Islet precursor cell (in vitro differentiated cells): Measurements from ENCODE around the gene RNF4.
"Not testable (repeated sequence)": the region's sequence is repeated elsewhere in the genome, so short reads cannot be mapped to it uniquely, and the experiment has no call there.

Source experiments
- DNase-seq: peaks from one replicate; pipeline ENCODE4 v3.0.0-alpha.2; 2018

RNF4 gene

DNA sequence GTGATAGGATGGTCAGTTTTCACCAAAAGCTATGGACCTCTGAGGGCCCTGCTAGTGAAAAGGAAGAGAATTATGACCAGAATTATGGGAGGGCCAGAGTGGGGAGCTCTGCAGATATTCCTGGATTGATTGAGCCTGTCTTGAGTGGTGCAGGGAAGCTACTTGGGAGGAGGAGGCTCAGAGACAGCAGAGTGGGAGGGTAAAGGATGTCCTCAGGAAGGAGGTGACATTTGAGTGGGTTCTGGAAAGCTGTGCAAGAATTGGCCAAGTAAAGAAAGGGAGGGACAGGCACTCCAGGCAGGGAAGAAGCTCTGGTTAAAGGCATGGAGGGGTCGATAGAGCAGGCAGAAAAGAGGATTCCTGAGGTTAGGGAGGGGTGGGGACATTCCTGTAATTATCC lies 24.1 kb downstream of the RNF4 start:
- no peak for DNase-seq

DNA sequence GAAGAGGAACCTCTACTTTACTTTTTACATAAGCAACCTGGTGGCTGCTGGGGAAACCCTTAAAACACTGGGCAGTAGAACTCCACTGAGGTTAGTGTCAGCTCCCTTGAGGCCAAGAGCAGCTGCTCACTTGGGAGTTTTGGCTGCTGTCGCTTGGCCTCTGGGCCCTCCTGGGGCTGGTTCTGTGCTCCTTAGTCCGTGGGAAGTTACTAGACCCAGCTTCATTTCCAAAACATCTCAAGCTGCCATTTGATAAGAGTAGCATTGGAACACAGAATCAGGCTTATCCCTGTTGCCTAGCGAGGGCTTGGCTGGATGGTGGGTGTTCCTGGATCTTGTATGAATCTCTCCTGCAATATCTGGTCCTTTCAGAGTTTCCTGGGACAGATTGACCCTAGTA lies 26.1 kb downstream of the RNF4 start:
- no peak for DNase-seq

DNA sequence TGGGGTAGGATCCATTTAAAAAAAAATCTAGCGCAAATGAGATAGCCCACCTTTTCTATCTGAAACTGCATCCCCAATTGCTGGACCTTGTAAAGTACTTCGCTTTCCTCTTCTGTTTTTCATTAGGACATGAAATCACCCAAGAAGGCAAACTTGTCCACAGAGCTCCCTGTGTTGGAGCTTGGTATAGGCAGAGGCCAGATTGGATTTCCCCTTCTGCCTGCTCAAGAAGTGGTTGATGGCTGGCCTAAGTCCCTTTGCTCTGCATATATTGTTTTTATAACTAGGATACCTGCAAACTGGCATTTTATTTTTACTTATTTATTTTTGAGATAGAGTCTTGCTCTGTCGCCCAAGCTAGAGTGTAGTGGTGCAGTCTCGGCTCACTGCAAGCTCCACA lies 28.4 kb downstream of the RNF4 start:
- DNase-seq, result no peak

DNA sequence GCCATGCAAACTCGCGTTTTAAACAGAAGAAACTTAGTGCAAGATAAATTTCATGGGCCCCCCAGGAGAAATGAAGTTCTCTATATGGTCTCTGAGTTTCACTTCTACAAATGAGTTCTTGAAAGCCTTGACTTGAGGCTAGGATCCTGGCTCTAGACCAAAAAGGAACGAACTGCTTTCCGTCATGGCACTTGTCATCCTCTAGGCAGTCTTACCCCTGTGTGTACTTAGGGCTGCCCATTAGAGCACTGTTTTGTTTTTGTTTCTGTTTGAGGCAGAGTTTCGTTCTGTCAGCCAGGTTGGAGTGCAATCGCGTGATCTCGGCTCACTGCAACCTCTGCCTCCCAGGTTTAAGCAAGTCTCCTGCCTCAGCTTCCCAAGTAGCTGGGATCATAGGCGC lies 29.0 kb downstream of the RNF4 start:
- no peak for DNase-seq

DNA sequence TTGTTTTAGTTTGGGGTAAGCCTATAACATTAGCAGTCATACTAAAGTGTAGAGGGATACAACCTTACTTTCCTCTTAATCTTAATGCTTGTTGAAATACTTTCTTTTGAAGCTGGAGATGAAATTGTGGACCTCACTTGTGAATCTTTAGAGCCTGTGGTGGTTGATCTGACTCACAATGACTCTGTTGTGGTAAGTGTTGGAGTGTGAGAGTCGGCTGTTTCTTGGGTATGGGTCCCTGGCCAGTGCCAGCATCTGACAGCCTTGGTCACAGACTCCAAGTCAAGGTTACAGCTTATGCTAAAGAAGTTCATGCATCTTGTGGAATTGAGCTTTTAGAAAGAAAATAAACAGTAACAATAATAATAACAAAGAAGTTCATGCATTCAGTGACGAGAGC lies 31.6 kb downstream of the RNF4 start:
- no peak for DNase-seq

DNA sequence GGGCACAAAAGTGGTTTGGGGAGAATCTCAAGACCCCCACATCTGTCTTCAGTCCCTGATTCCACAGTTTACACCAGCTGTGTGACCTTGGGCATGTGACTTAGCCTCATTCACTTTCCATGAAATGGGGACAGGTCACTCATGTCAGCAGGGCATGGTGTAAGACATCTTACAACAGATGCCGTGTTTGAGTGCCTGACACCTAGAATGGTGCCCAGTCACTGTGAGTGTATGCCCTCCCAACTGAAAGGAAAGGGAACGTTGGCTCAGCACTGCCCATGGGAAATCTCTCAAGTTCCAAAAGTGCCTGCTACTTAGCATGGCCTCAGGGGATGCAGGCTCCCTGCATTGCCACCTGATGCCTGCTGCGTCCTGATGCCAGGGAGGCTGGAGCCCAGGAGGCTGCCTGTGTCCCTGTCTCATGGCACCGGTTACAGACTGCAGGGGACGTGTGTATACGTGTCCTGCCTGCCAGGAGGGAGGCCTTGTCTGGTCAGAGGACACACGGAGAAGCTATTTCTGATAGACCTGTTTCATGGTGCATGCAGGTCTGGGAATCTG lies 32.2 kb downstream of the RNF4 start:
- no peak for DNase-seq

DNA sequence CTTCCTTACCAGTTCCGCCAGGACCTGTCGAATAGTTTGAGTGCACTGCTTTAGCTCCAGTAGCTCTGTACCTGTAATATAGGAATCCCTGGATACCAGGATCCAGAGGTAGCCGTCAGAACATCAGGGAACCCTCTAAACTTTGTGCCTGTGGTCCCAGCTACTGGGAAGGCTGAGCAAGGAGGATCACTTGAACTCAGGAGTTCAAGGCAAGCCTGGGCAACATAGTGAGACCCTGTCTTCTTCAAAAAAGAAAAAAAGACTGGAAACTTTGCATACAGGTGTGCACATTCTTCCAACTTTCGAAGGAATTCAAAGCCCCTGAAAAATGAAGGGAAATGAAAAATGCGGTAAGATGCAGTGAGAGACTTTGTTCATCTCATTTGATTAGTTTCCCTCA lies 34.9 kb downstream of the RNF4 start:
- DNase-seq, result no peak

DNA sequence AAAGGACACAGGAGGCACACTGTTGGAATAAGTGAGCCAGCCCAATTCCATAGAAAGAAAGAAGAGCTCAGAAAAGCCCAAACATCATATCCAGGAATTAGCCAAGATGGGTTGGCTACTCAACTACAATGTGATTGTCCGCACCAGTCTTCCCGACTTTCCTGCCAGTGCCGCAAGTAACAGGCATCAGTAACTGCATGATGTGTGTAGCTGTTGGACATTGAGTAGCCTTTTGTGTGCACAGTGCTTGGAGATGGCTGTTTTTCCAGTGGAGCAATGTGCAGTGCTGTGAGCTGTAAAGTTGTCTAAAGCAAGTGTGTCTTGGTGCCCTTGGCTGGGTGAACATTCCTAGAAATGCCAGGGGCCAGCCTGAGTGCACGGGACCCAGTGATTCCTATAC lies 38.4 kb downstream of the RNF4 start:
- DNase-seq, result no peak

DNA sequence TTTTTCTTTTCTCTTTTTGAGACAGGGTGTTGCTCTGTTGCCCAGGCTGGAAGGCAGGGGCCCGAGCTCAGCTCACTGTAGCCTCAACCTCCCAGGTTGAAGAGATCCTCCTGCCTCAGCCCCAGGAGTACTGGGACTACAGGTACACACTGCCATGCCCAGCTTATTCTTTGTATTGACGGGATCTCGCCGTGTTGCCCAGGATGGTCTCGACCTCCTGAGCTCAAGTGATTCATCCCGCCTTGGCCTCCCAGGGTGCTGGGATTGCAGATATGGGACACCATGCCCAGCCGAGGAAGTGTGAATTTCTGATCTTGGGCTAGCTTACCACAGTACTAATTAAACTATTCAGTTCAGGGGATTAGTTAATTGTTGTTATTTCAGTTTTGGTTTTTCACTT lies 38.9 kb downstream of the RNF4 start:
- no peak for DNase-seq

DNA sequence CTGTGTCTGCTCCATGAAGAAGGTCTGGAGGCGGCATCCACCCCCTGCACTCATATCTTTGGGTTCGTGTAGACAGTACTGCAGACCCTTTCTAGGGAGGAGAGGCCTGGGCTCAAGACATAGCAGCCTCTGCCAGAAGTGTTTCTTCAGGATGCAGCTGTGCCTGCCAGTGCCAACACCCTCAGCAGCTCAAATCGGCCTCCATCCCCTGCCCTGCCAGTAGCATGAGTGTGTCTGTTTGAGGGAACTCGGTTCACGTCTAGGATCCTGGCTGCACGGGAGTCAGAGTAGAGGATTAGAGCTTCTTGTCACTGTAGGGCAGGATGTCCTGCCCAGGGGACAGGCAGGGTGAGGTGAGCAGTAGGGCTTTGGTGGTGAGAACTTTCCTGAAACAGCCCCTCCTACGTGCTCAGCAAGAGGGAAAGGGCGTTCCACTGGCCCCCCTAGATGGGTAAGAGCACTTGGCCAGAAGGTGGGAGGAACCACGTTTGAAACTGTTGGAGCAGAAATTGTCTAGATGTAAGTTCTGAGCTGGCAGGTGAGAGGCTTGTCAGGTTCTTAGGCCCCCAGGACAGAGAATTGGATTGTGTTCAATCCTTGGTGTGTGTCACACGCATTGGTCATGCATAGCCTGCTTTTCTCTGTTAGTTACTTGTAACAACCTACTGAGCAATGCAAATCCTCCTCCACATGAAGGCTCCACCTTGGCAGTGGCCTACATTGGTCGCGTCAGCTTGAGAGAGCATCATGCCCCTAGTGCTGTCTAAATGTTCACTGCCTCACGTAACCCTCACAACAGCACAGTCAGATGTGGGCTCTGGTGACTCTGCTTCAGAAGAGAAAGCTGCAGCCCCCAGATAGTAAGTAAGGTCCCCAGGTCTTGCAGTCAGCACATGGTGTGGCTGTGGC lies 41.7 kb downstream of the RNF4 start:
- no peak for DNase-seq

DNA sequence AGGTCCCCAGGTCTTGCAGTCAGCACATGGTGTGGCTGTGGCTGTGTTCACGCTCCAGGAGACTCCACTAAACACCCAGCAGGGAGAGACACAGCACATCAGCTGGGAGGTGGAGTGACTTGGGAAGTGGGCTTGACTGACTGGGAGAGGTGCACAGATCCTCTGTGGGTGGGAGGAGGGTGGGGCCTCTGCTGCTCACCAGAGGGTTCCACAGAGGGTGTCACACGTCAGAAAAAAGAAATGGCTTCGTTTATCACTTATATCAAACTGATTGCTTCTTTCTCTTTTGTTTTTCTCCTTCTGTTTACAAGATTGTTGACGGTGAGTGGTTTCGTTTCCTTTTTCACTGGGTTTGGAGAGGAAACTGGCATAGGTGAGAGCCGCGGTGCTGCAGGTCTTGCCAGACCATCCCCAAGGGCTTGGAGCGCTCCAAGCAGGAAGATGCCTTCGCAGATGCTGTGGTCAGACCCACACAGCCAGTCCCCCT lies 42.8 kb downstream of the RNF4 start:
- no peak for DNase-seq

DNA sequence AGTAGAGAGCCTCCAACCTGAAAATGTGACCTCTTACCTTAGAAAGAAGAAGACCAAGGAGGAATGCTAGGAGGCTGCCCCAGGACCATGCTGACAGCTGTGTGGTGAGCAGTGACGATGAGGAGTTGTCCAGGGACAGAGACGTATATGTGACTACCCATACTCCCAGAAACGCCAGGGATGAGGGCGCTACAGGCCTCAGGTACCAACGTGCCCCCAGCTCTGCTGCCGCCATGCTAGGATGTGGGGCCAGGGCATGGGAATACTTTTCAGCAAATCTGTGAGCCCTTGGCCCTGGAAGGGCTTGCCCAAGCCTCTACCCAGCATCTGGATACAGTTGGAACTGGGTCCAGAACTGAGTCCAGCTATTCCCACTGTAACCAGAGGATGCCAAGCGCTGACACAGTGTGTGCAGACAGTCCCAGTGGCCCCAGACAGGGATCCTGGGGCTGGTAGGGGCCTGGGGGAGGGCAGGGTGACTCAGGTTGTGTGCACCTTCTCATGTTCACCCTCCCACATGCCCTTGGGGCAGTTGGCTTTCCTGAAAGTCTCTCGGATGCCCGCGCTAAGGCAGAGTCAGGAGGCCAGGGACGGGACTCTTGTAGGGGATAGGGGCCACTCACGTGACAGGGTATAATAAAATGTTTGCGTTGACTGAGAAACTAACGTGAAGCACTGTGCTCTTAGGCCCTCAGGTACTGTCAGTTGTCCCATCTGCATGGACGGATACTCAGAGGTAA lies 43.7 kb downstream of the RNF4 start:
- no peak for DNase-seq

DNA sequence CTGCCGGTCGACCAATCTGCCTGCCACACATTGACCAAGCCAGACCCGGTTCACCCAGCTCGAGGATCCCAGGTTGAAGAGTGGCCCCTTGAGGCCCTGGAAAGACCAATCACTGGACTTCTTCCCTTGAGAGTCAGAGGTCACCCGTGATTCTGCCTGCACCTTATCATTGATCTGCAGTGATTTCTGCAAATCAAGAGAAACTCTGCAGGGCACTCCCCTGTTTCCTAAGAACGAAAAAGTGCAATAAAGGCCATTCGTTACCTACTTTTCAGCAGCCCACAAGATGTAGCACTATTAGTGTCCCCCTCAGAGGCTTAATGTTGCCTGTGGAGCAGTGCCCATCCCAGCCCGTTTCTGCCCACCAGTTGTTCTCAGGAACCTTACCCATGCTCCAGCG lies 45.3 kb downstream of the RNF4 start:
- not testable (repeated sequence) for DNase-seq

DNA sequence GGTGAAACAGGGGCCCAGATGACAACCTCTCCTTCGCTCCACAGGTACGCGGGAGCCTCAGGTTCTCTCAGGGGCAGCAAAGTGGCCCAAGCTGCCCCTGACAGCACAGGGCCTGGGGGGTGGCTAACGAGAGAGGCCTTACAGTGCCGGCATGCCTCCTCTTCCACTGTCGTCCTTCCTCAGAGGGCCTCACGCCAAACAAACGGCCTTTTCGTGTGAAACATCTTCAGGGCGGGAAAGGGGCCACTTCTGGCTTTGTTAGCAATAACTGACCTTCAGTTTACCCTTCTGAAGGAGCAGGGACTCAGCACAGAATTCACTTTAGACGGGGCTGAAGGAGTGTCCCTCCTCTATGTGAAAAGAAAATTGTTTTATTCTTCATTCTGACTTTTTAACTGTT lies 46.0 kb downstream of the RNF4 start:
- DNase-seq, result not testable (repeated sequence)

DNA sequence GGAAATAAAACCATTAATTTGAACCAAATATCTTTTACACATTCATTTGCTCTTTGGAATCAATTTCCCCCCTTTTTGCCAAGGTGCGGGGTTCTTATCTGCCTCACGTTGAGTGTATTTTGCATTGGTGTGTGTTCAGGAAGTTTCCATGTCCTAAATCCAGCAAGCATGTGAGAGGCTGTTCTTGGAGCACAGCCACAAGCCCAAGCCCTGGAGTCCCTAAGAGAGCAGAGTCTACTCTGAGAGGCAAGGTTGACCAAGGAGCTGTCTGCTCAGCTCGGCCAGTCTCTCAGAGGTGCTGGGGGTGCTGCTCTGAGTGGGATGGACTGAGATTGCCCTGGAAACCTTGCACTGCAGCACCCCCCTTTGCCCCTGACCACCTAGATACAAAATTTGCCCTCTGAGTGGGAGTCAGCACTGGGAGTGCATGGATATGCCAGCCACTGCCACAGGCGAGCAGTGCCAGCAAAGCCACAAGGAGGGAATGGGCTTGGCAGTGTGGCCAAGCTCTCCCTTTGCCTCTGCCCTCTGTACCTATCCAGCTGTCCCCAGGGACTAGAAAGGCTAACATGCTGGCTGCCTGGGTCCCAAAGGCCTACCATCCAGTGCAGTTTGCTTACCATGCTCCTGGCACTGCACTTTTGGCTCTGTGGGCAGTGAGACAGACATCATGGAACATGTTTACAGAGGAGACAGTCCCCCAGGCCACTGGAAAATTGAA lies 47.1 kb downstream of the RNF4 start:
- no peak for DNase-seq

DNA sequence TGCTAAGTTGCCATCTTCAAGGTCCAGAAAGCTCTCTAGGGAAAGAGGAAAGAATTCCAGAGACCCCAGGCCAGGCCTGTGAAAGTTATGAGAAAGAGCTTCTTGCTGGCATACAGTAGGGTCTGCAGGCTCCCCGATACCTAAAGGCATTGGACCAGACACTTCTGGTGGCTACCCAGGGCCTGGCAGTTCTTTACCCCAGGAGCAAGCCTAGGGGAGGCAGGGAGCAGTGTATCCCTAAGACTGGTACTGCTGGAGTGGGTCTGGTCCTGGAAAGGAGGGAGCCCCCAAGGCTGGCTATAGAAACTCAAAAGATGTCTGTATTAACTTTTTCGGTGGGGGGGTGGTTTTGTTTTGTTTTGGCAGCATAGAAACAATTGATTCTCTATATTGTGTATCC lies 47.7 kb downstream of the RNF4 start:
- no peak for DNase-seq

DNA sequence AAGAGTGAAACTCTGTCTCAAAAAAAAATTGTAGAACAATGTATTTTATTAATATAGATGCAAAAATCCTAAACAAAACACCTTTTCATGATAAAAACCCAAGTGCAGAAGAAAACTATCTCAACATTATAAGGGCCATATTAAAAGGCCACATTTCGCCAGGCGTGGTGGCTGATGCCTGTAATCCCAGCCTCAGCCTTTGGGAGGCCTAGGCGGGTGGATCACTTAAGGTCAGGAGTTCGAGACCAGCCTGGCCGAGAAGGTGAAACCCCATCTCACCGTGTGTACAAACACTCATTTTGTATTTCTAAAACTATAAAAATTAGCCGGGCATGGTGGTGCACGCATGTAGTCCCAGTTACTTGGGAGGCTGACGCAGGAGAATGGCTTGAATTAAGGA lies 57.7 kb downstream of the RNF4 start:
- DNase-seq, result no peak

DNA sequence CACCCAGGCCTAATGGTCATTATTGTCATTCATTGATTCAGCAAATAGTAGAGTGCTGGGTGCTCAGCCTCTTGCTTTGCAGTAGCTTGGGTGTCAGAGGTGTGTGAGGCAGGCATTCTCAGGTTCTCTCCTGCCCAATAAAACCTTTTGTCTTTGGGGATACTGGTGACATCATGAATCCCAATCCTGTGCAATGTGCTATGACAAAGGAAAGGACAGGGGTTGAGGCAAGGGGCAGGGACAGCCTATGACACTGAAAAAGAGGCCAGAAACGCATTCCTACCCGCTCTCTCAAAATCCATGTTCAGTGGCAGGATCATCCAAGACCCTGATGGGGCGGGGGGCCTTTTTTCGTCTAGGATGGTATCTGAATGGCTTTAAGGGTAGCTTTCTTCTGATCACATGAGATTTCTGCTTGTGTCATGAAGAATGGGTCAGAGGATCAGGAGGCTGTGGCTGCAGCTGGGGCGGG lies 66.0 kb downstream of the RNF4 start:
- no peak for DNase-seq

DNA sequence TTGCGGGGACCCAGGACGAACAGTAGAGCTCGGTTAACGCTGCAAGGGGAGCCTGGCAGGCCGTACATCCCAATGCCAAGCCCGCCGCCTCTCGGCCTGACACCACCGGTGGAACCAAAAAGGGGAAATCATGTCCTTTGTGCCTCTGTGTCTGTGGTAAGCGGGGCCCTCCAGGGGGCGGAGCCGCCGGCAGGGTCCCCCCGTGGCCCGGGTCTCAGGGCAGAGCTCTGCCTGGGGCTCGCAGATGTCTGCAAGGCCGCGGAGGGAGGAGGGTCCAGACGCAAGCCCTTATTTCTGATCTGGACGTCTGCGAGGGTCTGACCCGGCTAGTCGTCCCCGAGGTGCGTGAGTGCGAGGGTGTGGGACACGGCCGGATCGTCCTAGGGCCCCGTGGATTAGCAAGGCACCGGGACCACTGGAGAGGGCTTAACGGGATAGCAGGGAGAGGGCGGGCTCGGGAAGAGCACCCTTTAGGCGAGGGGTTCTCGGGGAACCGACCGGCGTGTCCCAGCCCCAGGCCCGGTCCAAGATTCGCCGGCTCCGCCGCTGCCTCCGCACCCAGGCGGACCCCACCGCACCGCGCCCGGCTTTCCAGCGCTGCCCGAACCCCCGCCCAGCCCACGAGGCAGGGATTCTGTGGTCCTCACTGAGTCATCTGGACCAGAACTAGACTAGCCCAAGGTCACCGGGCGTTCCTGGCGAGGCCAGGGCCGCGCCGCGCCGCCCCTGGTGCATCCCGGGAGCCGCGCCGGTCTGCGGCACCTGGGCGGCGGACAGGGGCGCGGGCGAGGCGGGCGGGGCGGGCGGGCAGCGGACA lies 66.7 kb downstream of the RNF4 start:
- peak; percentile 78 for DNase-seq

DNA sequence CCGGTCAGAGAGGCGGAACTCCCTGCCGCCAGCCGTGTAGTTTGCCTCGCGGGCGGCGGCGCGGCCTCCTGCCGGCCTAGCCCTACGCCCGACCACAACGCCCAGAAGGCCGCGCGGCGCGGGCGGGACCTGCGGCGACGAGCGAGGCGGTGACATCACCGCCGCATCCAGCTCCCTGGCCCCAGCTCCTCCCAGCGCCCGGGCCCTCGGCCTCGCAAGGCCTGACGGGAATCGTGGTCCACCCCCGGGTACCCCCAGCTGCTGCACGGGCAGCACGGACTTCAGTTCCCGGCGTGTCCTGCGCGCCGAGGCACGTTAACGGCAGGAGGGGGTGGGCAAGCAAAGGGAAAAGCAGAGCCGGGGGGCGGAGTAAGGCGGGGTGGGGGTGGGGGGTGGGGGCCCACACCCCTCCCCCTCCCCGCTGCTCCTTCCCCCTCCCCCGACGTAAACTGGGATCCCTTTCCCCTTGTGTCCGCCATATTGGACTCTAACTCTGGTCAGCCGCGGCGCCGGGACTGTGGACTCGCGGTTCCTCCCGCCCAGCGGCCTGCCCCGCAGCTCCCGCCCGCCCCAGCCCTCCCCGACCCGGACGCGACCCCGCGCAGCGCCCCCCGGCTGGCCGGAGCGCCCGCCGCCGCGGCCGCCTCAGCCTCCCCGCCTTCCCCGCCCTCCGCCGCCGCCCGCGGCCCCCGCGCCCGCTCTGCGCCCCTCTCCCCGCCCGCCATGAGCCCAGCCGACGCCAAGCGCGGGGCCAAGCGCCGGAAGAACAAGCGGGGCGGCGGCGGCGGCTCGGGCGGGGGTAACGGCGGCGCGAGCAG lies 67.5 kb downstream of the RNF4 start, which contains the start of gene FAM193A:
Gene FAM193A (plus strand): TSS at position 455 of the 818 bp plus-strand sequence. CDS start 269 bp downstream, at position 724.
- peak; percentile 100 for DNase-seq
